ENCODE measurements around the gene CDHR2. TPM values are rescaled to one million over a fixed set of nuclear protein-coding genes. Genes with fewer than 3 reads are reported as not detected.

The CDHR2 gene
- total RNA-seq, 2 experiments from 2014 or later = 0.56 to 1.6 TPM

DNA sequence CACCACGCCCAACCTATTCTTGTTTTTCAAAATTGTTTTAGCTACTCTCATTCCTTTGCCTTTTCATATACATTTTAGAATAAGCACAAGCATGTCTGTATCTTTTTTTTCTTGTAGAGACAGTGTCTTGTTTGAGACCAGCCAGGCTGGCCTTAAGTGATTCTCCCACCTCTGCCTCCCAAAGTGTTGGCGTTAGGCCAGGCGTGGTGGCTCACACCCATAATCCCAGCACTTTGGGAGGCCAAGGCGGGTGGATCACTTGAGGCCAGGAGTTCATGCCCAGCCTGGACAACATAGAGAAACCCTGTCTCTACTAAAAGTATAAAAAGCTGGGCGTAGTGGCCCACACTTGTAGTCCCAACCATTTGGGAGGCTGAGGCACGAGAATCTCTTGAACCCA, 25.0 kb upstream of the CDHR2 start:
- Mint-ChIP-seq H3K36me3 (peaks cover 14% of the 10 kb centered on the region), H3K9me3 (ENCODE audit: low read depth) (no peaks in the 10 kb centered on the region), H3K27ac (no peak overlapping the region), H3K27me3 (no peaks in the 10 kb centered on the region), H3K4me1 (peaks cover 10% of the 10 kb centered on the region), H3K4me3 (no peak overlapping the region)
- ATAC-seq (no peak), DNase-seq (no peak)
- CTCF ChIA-PET = interaction anchor here (0.7 kb wide), 1 partner anchor 20 kb away, joined by 3 read pairs; no protein-coding TSS in a partner anchor

- DNase-seq (no peak), ATAC-seq (no peak)
- peaks cover 20% of the 10 kb centered on the region for H3K36me3 Mint-ChIP-seq
- no peak overlapping the region for H3K4me3 Mint-ChIP-seq
- peaks cover 18% of the 10 kb centered on the region for H3K4me1 Mint-ChIP-seq
- CTCF ChIA-PET = interaction anchor here (1.1 kb wide), 1 partner anchor 19 kb away, joined by 3 read pairs; no protein-coding TSS in a partner anchor
- no peak overlapping the region for H3K27ac Mint-ChIP-seq
- no peaks in the 10 kb centered on the region for H3K27me3 Mint-ChIP-seq
- H3K9me3 Mint-ChIP-seq (ENCODE audit: low read depth) = no peaks in the 10 kb centered on the region
These were observed 24.2 kb upstream of the CDHR2 start for GRCh38 chr5:176524987-176525386.

GRCh38 chr5:176525677-176526076, 23.5 kb upstream of the CDHR2 start:
- Mint-ChIP-seq H3K36me3 (peaks cover 20% of the 10 kb centered on the region), H3K27ac (peak overlapping the region; percentile 36), H3K4me3 (no peak overlapping the region), H3K27me3 (no peaks in the 10 kb centered on the region), H3K9me3 (ENCODE audit: low read depth) (no peaks in the 10 kb centered on the region), H3K4me1 (peaks cover 20% of the 10 kb centered on the region)
- CTCF ChIA-PET = interaction anchor here (1.1 kb wide), 1 partner anchor 18 kb away, joined by 3 read pairs; no protein-coding TSS in a partner anchor
- no peak for ATAC-seq
- no peak for DNase-seq

DNA sequence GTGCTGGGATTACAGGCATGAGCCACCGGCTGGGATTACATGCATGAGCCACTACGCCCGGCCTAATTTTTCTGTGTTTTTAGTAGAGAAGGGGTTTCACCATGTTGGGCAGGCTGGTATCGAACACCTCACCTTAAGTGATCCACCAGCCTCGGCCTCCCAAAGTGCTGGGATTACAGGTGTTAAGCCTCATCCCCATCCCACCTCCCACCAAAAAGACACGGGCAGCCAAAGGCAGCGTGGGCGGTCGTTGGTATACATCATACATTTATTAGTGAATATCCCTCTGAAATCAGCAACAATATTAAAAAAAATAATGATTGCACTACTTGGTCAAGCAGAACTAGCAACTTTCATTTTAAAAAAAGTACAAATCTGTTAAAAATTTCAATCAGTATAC, 22.7 kb upstream of the CDHR2 start:
- Mint-ChIP-seq H3K36me3 (peaks cover 24% of the 10 kb centered on the region), H3K9me3 (ENCODE audit: low read depth) (no peaks in the 10 kb centered on the region), H3K27ac (no peak overlapping the region), H3K4me3 (no peak overlapping the region), H3K4me1 (peaks cover 26% of the 10 kb centered on the region), H3K27me3 (no peaks in the 10 kb centered on the region)
- ATAC-seq = no peak
- DNase-seq = no peak
- CTCF ChIA-PET = no interaction called here

DNA sequence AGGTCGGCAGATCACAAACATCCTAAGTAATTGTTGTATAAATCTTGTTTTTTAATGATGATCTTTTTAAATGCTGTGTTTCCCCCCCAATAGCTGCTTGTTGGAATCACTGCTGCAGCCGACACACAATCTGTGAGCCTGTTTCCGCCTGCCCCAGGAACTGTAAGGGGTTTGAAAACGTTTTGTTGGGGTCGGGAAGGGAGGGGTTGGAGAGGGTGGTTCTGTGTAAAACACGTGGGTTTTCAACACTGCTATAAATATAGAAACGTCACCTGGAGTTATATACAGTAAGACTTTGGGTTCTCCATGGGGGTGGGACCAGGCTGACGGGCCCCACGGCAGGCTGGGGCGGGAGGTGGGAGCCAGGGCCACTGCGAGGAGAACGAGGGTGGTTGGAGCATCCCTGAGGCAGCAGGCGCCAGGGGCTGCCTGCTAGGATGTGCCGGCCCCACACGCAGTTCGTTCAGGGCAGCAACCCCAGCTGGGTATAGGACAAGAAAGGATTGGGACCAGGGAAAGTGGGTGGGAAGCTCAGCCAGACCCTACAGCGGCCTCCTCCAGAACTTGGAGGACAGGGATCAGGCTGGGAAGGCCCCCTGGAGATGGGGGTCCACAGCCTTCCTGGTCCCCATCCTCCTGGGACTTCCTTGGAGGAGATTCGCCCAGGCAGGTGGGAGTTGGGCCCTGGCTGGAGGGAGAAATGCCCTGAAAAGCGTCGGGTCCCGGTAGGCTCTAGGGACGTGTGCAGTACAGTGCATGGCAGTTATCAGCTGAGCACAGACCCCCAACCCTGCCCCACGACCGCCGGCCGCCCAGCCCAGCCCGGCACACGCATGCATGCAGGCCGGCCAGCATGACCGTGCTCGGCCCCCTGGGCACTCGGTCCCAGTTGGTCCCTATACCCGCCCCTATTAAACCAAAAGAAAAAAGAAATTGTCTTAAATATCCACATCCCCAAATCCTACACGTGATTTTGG, 21.6 kb upstream of the CDHR2 start:
- no peak for DNase-seq
- Mint-ChIP-seq H3K36me3 (peaks cover 24% of the 10 kb centered on the region), H3K27me3 (no peaks in the 10 kb centered on the region), H3K27ac (peak overlapping the region; percentile 32), H3K4me1 (peaks cover 32% of the 10 kb centered on the region), H3K4me3 (no peak overlapping the region), H3K9me3 (ENCODE audit: low read depth) (no peaks in the 10 kb centered on the region)
- no peak for ATAC-seq
- CTCF ChIA-PET = no interaction called here

- H3K36me3 Mint-ChIP-seq = peaks cover 26% of the 10 kb centered on the region
- H3K27ac Mint-ChIP-seq = no peak overlapping the region
- H3K27me3 Mint-ChIP-seq = no peaks in the 10 kb centered on the region
- peaks cover 39% of the 10 kb centered on the region for H3K4me1 Mint-ChIP-seq
- CTCF ChIA-PET = interaction anchor here (7.8 kb wide), 1 partner anchor 14 kb away, joined by 83 read pairs; no protein-coding TSS in a partner anchor
- DNase-seq (no peak), ATAC-seq (no peak)
- H3K9me3 Mint-ChIP-seq (ENCODE audit: low read depth) = no peaks in the 10 kb centered on the region
- H3K4me3 Mint-ChIP-seq = no peak overlapping the region
These were observed 20.8 kb upstream of the CDHR2 start for GRCh38 chr5:176528301-176528700.

DNA sequence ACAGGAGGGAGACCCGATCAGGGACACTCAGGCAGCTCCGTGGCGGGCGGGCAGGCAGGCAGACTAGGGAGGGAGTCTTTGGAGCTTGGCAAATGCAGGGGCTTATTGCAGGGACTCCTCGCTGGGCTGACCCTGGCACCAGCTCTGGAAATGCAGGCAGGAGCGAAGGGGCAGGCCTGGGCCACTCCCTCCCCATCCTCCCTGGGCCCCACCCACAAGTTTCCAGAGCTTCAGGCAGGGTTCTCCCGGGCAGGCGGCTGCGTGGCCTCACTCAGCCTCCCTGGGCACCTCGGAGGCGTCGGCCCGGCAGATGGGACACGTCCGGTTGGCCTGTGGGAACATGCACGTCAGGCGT, 20.4 kb upstream of the CDHR2 start:
- peaks cover 29% of the 10 kb centered on the region for H3K36me3 Mint-ChIP-seq
- H3K4me1 Mint-ChIP-seq = peaks cover 43% of the 10 kb centered on the region
- CTCF ChIA-PET = interaction anchor here (3.1 to 7.8 kb wide), 2 partner anchors 14 to 112 kb away, joined by 13 to 83 read pairs; partner anchors contain the start of gene CLTB
- peak overlapping the region; percentile 78 for H3K27ac Mint-ChIP-seq
- no peak for DNase-seq
- ATAC-seq = no peak
- H3K4me3 Mint-ChIP-seq = no peak overlapping the region
- H3K9me3 Mint-ChIP-seq (ENCODE audit: low read depth) = no peaks in the 10 kb centered on the region
- no peaks in the 10 kb centered on the region for H3K27me3 Mint-ChIP-seq

GRCh38 chr5:176529116-176529740, 19.9 kb upstream of the CDHR2 start:
- H3K36me3 Mint-ChIP-seq = peaks cover 32% of the 10 kb centered on the region
- CTCF ChIA-PET = interaction anchor here (0.9 to 7.8 kb wide), 9 partner anchors 9 to 113 kb away, joined by 3 to 83 read pairs (median 5); partner anchors contain the start of genes CLTB and FAF2
- no peaks in the 10 kb centered on the region for H3K27me3 Mint-ChIP-seq
- peaks cover 48% of the 10 kb centered on the region for H3K4me1 Mint-ChIP-seq
- peak overlapping the region; percentile 54 for H3K4me3 Mint-ChIP-seq
- no peaks in the 10 kb centered on the region for H3K9me3 Mint-ChIP-seq (ENCODE audit: low read depth)
- DNase-seq (no peak), ATAC-seq (no peak)
- H3K27ac Mint-ChIP-seq = peak overlapping the region; percentile 78

- Mint-ChIP-seq H3K27ac (peak overlapping the region; percentile 78), H3K4me3 (peak overlapping the region; percentile 54), H3K9me3 (ENCODE audit: low read depth) (no peaks in the 10 kb centered on the region), H3K36me3 (peaks cover 32% of the 10 kb centered on the region), H3K4me1 (peaks cover 53% of the 10 kb centered on the region), H3K27me3 (no peaks in the 10 kb centered on the region)
- peak; percentile 54 for ATAC-seq
- CTCF ChIA-PET = interaction anchor here (0.8 to 7.8 kb wide), 11 partner anchors 9 to 138 kb away, joined by 3 to 83 read pairs (median 4); partner anchors contain the start of genes CLTB and FAF2
- peak; percentile 83 for DNase-seq
These were observed 19.4 kb upstream of the CDHR2 start for GRCh38 chr5:176529741-176530141.

GRCh38 chr5:176530393-176530982, 18.7 kb upstream of the CDHR2 start:
- no peaks in the 10 kb centered on the region for H3K27me3 Mint-ChIP-seq
- H3K4me1 Mint-ChIP-seq = peaks cover 59% of the 10 kb centered on the region
- ATAC-seq (no peak), DNase-seq (no peak)
- H3K27ac Mint-ChIP-seq = peak overlapping the region; percentile 81
- CTCF ChIA-PET = interaction anchor here (0.8 to 7.8 kb wide), 11 partner anchors 8 to 138 kb away, joined by 3 to 83 read pairs (median 4); partner anchors contain the start of genes CLTB and FAF2
- H3K9me3 Mint-ChIP-seq (ENCODE audit: low read depth) = no peaks in the 10 kb centered on the region
- H3K36me3 Mint-ChIP-seq = peaks cover 32% of the 10 kb centered on the region
- H3K4me3 Mint-ChIP-seq = peak overlapping the region; percentile 66

- H3K4me3 Mint-ChIP-seq = peak overlapping the region; percentile 66
- ATAC-seq = no peak
- H3K27ac Mint-ChIP-seq = peak overlapping the region; percentile 81
- DNase-seq = no peak
- CTCF ChIA-PET = interaction anchor here (1.3 to 7.8 kb wide), 6 partner anchors 11 to 139 kb away, joined by 3 to 83 read pairs (median 8); partner anchors contain the start of genes CLTB and FAF2
- peaks cover 37% of the 10 kb centered on the region for H3K36me3 Mint-ChIP-seq
- H3K9me3 Mint-ChIP-seq (ENCODE audit: low read depth) = no peaks in the 10 kb centered on the region
- H3K27me3 Mint-ChIP-seq = no peaks in the 10 kb centered on the region
- H3K4me1 Mint-ChIP-seq = peaks cover 59% of the 10 kb centered on the region
These were observed 17.9 kb upstream of the CDHR2 start for GRCh38 chr5:176530983-176531901.

- Mint-ChIP-seq H3K36me3 (peaks cover 37% of the 10 kb centered on the region), H3K4me3 (peak overlapping the region; percentile 66), H3K9me3 (ENCODE audit: low read depth) (no peaks in the 10 kb centered on the region), H3K27me3 (no peaks in the 10 kb centered on the region), H3K4me1 (peaks cover 59% of the 10 kb centered on the region), H3K27ac (peak overlapping the region; percentile 64)
- CTCF ChIA-PET = interaction anchor here (1.3 to 7.8 kb wide), 3 partner anchors 10 to 115 kb away, joined by 3 to 83 read pairs (median 13); partner anchors contain the start of gene CLTB
- ATAC-seq = no peak
- no peak for DNase-seq
These were observed 17.1 kb upstream of the CDHR2 start for GRCh38 chr5:176531902-176532493.
